Mesothelial cell of epicardium (in vitro differentiated cells): ENCODE data around the gene SUCNR1. TPM values are rescaled to one million over a fixed set of nuclear protein-coding genes. Genes with fewer than 3 reads are reported as not detected.
A peak's percentile ranks its signal among the peaks of the same experiment; 100 is the strongest.
"Not testable (repeated sequence)": the region's sequence is repeated elsewhere in the genome, so short reads cannot be mapped to it uniquely, and the experiment has no call there.

Experiments used
- DNase-seq, 2 experiments: peaks; one replicate each; pipeline ENCODE4 v3.0.0; 2021; ENCODE audit warnings: low spot score in 2 of 2; ENCODE audit not compliant: unreplicated experiment in 2 of 2
- H3K27ac Mint-ChIP-seq: 2 replicates; pipeline ENCODE4 v1.8.0; 2021; ENCODE audit warnings: mixed read lengths
- H3K27me3 Mint-ChIP-seq: 2 replicates; pipeline ENCODE4 v1.8.0; 2021; ENCODE audit warnings: low read depth, mixed read lengths
- H3K36me3 Mint-ChIP-seq: 2 replicates; pipeline ENCODE4 v1.8.0; 2021; ENCODE audit warnings: mixed read lengths
- H3K4me1 Mint-ChIP-seq: 2 replicates; pipeline ENCODE4 v1.8.0; 2021; ENCODE audit warnings: mixed read lengths
- H3K4me3 Mint-ChIP-seq: 2 replicates; pipeline ENCODE4 v1.8.0; 2021; ENCODE audit warnings: mild to moderate bottlenecking, moderate library complexity, mixed read lengths
- H3K9me3 Mint-ChIP-seq: 2 replicates; pipeline ENCODE4 v1.8.0; 2021; ENCODE audit warnings: mixed read lengths
- total RNA-seq: library from RNA; stranded (reverse); gene quantifications from 3 replicates; pipeline ENCODE4 v1.2.1, GENCODE V29; 2021
- TF ChIP-seq, protein P1 (sequence below): fragments of 200-600 bp; sonication (generic); IDR thresholded peaks from one replicate; pipeline ENCODE4 v1.5.0; 2021; ENCODE audit warnings: antibody characterized with exemption; ENCODE audit not compliant: unreplicated experiment

The SUCNR1 gene
- total RNA-seq, 1 donor from 2014 or later: 0.13 TPM

DNA sequence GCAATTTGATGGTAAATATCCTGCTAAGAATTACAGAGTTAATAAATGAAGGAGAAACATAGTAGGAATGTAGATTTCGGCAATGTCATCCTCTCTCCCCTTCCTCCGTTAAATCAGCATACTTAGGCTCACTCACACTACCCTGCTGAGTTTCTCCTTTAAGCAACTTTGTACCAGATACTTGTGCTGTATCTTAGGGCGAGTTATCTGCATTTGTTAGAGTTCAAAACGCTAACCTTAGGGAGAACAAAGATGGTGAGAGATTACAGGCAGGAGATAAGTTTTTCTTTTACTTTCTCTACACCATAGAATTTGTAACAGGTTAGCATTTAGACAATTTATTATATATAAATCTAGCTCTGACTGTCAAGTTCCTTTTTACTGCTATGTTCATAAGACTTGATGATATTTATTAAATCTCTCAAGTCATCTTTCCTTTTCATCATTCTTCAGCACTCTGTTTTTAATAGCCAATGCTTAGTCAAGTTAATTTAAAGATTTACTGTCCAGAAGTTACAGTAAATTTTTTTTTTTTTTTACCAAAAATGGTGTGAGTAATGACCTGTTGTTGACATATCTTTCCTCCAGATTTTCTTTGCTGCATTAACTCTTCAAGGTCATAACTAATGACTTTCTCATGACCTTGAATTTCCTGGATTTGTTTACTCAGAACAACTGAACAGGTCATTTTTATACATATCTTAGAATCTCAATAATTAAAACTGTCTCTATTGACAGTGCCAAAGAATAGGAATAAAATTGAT, 22.2 kb downstream of the SUCNR1 start:
- H3K27ac Mint-ChIP-seq: peak overlapping the region; percentile 3
- H3K36me3 Mint-ChIP-seq: no peaks in the 10 kb centered on the region
- peaks cover 5% of the 10 kb centered on the region for H3K9me3 Mint-ChIP-seq
- no peak overlapping the region for H3K4me3 Mint-ChIP-seq
- peaks cover 43% of the 10 kb centered on the region for H3K4me1 Mint-ChIP-seq
- TF ChIP-seq, protein P1, sequence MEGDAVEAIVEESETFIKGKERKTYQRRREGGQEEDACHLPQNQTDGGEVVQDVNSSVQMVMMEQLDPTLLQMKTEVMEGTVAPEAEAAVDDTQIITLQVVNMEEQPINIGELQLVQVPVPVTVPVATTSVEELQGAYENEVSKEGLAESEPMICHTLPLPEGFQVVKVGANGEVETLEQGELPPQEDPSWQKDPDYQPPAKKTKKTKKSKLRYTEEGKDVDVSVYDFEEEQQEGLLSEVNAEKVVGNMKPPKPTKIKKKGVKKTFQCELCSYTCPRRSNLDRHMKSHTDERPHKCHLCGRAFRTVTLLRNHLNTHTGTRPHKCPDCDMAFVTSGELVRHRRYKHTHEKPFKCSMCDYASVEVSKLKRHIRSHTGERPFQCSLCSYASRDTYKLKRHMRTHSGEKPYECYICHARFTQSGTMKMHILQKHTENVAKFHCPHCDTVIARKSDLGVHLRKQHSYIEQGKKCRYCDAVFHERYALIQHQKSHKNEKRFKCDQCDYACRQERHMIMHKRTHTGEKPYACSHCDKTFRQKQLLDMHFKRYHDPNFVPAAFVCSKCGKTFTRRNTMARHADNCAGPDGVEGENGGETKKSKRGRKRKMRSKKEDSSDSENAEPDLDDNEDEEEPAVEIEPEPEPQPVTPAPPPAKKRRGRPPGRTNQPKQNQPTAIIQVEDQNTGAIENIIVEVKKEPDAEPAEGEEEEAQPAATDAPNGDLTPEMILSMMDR: no peak
- DNase-seq: no peak
- no peaks in the 10 kb centered on the region for H3K27me3 Mint-ChIP-seq

DNA sequence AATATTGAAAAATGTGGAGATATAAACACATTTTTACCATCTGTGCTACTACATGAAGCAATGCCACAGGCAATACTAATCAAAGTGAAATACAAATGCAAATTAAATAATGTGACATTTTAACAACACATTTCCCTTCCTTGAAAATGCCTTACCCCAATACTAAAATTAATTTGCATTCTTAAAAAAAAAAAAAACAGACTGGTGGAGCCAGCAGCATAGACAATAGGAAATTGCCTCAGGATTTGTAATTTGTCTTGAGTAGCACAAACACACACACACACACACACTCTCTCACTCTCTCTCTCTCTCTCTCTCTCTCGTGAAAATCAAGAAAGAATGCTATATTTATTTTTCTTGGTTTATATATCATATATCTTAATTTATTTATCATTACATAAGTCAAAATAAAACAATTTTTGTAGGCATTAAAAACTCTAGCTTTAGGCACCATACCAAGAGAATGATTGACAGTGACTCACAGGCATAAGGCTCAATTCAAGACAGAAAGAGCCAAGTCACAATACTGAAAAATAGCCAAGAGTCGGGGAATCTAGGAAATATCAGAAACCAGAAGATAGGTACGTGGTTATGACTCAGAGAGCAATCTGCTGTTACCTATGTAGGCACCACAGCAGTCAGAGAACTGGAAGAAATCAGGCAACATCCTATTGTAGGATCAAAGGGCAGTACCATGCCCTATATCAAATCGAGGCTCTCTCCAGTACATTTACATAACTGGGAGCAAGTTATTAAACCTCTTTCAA, 23.0 kb downstream of the SUCNR1 start:
- DNase-seq: no peak

DNA sequence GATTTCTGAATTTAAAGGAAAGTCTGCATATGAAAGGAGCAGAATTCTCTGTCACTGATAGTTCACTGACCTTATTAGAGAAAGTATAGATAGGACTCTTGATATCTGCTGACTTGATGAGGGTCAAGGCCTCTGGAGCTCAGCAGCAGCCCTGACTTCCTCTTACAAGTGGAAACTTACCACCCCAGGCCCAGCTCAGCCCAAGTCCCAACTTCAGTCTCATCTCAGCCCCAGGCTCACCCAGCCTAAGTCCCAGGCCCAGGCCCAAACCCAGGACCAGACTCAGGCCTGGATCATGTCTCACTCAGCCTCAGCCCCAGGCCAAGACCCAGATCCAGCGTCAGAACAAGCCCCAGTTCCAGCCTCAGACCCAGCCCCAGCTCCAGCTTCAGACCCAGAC, 24.7 kb downstream of the SUCNR1 start:
- not testable (repeated sequence) for H3K4me3 Mint-ChIP-seq, H3K9me3 Mint-ChIP-seq, H3K27ac Mint-ChIP-seq, H3K36me3 Mint-ChIP-seq, DNase-seq
- peaks cover 50% of the 10 kb centered on the region for H3K4me1 Mint-ChIP-seq
- H3K27me3 Mint-ChIP-seq: peaks cover 15% of the 10 kb centered on the region

More for the DNA sequence above, 23.0 kb downstream of the SUCNR1 start:
- Mint-ChIP-seq H3K4me1 (peaks cover 44% of the 10 kb centered on the region), H3K27ac (no peak overlapping the region), H3K9me3 (peaks cover 5% of the 10 kb centered on the region), H3K4me3 (no peak overlapping the region), H3K36me3 (no peaks in the 10 kb centered on the region), H3K27me3 (peaks cover 6% of the 10 kb centered on the region)
- TF ChIP-seq, protein P1: no peak

DNA sequence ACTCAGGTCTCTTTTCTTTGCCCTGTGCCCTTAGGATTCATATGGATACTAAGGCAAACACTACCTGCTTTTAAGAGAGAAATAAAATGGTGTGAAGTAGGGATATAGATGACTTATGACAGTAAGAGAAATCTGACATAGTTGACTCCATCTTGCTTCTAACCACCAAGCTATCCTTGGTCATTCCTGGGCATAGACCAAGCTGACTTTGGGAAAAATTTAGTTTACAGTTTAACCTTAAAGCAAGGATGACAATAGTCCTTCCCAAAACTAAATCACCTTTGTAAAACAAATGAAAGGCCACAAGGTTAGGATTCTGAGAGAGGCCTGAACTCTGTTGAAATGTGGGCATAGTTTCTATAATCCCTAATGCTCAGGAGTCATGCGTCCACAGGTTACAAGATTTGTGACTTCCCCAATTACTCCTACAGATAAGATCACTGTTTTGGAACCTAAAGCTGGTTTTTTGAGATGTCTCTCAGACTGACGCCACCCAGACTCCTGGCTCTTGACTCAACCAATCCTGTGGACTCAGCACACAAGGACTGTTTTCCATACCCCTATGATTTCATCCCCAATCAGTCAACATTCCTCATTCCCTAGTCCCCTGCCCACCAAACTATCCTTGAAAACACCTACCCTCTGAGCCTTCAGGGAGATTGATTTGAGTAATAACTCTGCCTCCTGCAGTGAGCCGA, 25.3 kb downstream of the SUCNR1 start:
- not testable (repeated sequence) for DNase-seq, H3K4me3 Mint-ChIP-seq, H3K36me3 Mint-ChIP-seq, H3K9me3 Mint-ChIP-seq
- Mint-ChIP-seq H3K4me1 (peaks cover 55% of the 10 kb centered on the region), H3K27me3 (peaks cover 16% of the 10 kb centered on the region), H3K27ac (peak overlapping the region; percentile 37)

DNA sequence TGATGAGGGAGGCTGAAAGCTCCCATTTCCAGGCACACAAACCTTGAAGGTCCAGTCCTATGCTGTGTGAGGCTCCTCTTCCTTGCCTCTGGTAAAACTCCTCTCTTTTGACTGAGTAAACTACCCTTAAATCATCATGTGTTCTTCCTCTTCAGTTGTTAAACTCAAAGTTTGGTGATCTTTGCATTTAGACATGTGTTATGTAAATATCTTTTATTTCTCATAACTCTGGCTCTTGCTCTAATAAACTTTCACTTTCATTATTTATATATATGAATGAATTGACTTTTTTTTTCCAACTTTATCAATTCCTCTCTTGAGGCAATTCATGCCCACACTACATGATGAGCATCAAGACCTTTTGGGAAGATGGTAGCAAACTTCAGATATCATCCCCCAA, 26.6 kb downstream of the SUCNR1 start:
- Mint-ChIP-seq H3K4me3 (no peak overlapping the region), H3K27me3 (peaks cover 19% of the 10 kb centered on the region), H3K4me1 (peaks cover 57% of the 10 kb centered on the region), H3K9me3 (no peaks in the 10 kb centered on the region), H3K36me3 (no peaks in the 10 kb centered on the region), H3K27ac (no peak overlapping the region)
- no peak for DNase-seq
- TF ChIP-seq, protein P1: no peak

DNA sequence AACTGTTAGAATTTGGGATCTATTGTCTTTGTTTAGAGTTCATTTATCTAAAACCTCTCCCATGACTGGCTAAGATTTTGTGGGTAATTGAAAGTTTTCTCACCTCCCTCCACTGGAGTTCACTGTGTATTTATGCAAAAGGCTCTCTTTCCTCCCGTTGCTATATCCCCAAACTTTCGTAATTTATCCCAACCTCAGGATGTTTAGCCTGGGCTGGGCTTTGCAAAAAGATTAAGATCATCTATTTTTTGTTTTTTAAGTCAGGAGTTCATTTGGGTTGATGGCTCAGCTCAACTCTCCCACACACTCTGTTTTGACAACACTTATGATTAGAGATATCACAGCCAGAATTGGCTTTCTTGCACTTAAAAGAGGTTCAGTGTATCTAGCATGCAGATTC, 27.0 kb downstream of the SUCNR1 start:
- no peaks in the 10 kb centered on the region for H3K36me3 Mint-ChIP-seq
- peaks cover 52% of the 10 kb centered on the region for H3K4me1 Mint-ChIP-seq
- TF ChIP-seq, protein P1: no peak
- H3K9me3 Mint-ChIP-seq: no peaks in the 10 kb centered on the region
- peaks cover 19% of the 10 kb centered on the region for H3K27me3 Mint-ChIP-seq
- no peak for DNase-seq
- H3K27ac Mint-ChIP-seq: no peak overlapping the region
- H3K4me3 Mint-ChIP-seq: no peak overlapping the region
